ENCODE data around the gene CDC14A. TPM values are rescaled to one million over a fixed set of nuclear protein-coding genes. Genes with fewer than 3 reads are reported as not detected.
"Not testable (repeated sequence)": the region's sequence is repeated elsewhere in the genome, so short reads cannot be mapped to it uniquely, and the experiment has no call there.

CDC14A gene
- total RNA-seq, 1 donor from 2014 or later, result 20.6 TPM

GRCh38 chr1:100363831-100364230 lies 11.5 kb downstream of the CDC14A start:
- DNase-seq, result no peak

- DNase-seq, result no peak
These were observed 12.4 kb downstream of the CDC14A start for GRCh38 chr1:100364697-100365096.

- DNase-seq, result no peak
These were observed 13.9 kb downstream of the CDC14A start for GRCh38 chr1:100366209-100366525.

GRCh38 chr1:100369339-100369738 lies 17.0 kb downstream of the CDC14A start:
- DNase-seq, result not testable (repeated sequence)

GRCh38 chr1:100373953-100374352 lies 21.6 kb downstream of the CDC14A start:
- DNase-seq, result not testable (repeated sequence)

GRCh38 chr1:100376890-100377289 lies 24.6 kb downstream of the CDC14A start:
- DNase-seq, result not testable (repeated sequence)

GRCh38 chr1:100377590-100378361 lies 25.5 kb downstream of the CDC14A start:
- no peak for DNase-seq

- DNase-seq, result no peak
These were observed 26.6 kb downstream of the CDC14A start for GRCh38 chr1:100378956-100379355.

- no peak for DNase-seq
These were observed 28.3 kb downstream of the CDC14A start for GRCh38 chr1:100380635-100381034.

- no peak for DNase-seq
These were observed 30.4 kb downstream of the CDC14A start for GRCh38 chr1:100382657-100383056.

- DNase-seq, result no peak
These were observed 31.6 kb downstream of the CDC14A start for GRCh38 chr1:100383743-100384405.

GRCh38 chr1:100387209-100387608 lies 34.9 kb downstream of the CDC14A start:
- peak; percentile 53 for DNase-seq

- DNase-seq, result peak; percentile 11
These were observed 35.5 kb downstream of the CDC14A start for GRCh38 chr1:100387657-100388350.

GRCh38 chr1:100390531-100390930 lies 38.2 kb downstream of the CDC14A start:
- no peak for DNase-seq

GRCh38 chr1:100391675-100392074 lies 39.4 kb downstream of the CDC14A start:
- no peak for DNase-seq

- DNase-seq, result no peak
These were observed 40.5 kb downstream of the CDC14A start for GRCh38 chr1:100392756-100393155.

GRCh38 chr1:100394285-100394684 lies 42.0 kb downstream of the CDC14A start:
- DNase-seq, result no peak

GRCh38 chr1:100395913-100396312 lies 43.6 kb downstream of the CDC14A start:
- DNase-seq, result no peak

GRCh38 chr1:100396651-100397050 lies 44.3 kb downstream of the CDC14A start:
- no peak for DNase-seq

GRCh38 chr1:100397681-100398080 lies 45.4 kb downstream of the CDC14A start:
- no peak for DNase-seq

- no peak for DNase-seq
These were observed 46.3 kb downstream of the CDC14A start for GRCh38 chr1:100398648-100399047.

GRCh38 chr1:100400404-100400803 lies 48.1 kb downstream of the CDC14A start:
- peak; percentile 63 for DNase-seq

- no peak for DNase-seq
These were observed 52.5 kb downstream of the CDC14A start for GRCh38 chr1:100404821-100405220.

- DNase-seq, result not testable (repeated sequence)
These were observed 53.6 kb downstream of the CDC14A start for GRCh38 chr1:100405902-100406301.
